ENCODE measurements around the gene JAGN1.

- TF ChIP-seq CTCF (IDR thresholded peaks at IDR 0.05) (no peak), POLR2A (IDR thresholded peaks at IDR 0.05) (no peak)
Measured at GRCh38 chr3:9861626-9862130, 28.7 kb upstream of the JAGN1 start.

Data from thyroid gland (tissue), 4 donors.